ENCODE measurements around the gene FUT8. TPM values are rescaled to one million over a fixed set of nuclear protein-coding genes. Genes with fewer than 3 reads are reported as not detected.
"Not testable (repeated sequence)": the region's sequence is repeated elsewhere in the genome, so short reads cannot be mapped to it uniquely, and the experiment has no call there.

Gene FUT8
- total RNA-seq, 4 donors from 2014 or later = 6.5 to 11.3 (median 9.3) TPM

DNA sequence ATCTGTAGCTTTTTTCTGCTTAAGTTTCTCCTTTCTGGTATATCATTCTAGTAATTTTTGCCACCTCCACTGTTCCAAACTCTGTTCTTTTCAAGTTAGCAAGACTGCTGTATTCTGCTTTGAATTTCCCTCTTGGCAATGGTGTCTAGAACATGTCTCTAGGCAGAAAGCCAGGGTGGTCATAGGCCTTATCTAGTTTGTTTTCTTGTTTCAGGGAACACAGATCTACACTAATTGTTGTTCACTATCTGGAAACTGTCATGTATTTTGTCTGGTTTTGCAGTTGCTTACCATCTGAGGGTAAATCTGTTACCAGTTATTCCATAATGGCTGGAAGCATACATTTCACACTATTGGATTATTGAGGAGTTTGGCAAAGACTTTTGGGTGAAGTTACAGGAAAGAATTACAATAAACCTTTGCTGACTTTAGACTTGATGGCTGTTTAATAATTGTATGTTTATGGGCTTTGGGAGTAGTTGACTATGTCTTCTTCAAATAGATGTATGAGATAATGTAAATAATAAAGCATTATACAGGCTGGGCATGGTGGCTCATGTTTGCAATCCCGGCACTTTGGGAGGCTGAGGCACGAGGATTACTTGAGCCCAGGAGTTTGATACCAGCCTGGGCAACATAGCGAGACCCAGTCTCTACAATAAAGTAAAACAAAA lies 41.4 kb downstream of the FUT8 start:
- intact Hi-C loops (cut with DNase I; ENCODE audit: low total_unique reads) = no loop called here

DNA sequence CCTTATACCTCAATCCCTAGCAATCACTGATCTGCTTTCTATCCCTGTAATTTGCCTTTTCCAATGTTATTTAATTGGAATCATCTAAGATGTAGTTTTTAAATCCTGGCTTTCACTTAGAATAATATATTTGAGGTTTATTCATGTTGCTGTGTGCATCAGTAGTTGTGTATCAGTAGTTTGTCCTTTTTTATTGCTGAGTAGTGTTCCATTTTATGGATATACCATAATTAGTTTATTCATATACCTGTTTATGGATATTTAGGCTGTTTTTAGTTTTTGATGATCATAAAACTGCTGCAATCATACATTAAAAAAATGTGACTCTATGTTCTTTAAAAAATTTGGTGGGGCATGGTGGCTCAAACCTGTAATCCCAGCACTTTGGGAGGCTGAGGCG lies 43.7 kb downstream of the FUT8 start:
- in situ Hi-C loops (cut with MboI; ENCODE audit: low sequenced_read_pairs in 4 of 4) (no loop called here), intact Hi-C loops (cut with DNase I; ENCODE audit: low total_unique reads) (no loop called here)
- no peak overlapping the region for H3K27ac ChIP-seq
- ATAC-seq = no peak
- H3K9me3 ChIP-seq = no peaks in the 10 kb centered on the region
- no peak for TF ChIP-seq POLR2A (IDR thresholded peaks at IDR 0.05)
- TF ChIP-seq, protein P1, sequence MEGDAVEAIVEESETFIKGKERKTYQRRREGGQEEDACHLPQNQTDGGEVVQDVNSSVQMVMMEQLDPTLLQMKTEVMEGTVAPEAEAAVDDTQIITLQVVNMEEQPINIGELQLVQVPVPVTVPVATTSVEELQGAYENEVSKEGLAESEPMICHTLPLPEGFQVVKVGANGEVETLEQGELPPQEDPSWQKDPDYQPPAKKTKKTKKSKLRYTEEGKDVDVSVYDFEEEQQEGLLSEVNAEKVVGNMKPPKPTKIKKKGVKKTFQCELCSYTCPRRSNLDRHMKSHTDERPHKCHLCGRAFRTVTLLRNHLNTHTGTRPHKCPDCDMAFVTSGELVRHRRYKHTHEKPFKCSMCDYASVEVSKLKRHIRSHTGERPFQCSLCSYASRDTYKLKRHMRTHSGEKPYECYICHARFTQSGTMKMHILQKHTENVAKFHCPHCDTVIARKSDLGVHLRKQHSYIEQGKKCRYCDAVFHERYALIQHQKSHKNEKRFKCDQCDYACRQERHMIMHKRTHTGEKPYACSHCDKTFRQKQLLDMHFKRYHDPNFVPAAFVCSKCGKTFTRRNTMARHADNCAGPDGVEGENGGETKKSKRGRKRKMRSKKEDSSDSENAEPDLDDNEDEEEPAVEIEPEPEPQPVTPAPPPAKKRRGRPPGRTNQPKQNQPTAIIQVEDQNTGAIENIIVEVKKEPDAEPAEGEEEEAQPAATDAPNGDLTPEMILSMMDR (IDR thresholded peaks at IDR 0.05 in 4 of 5, conservative IDR thresholded peaks at IDR 0.05 in 1 of 5) = no peak
- H3K27me3 ChIP-seq = no peaks in the 10 kb centered on the region
- DNase-seq = no peak
- H3K4me3 ChIP-seq = no peak overlapping the region
- no peaks in the 10 kb centered on the region for H3K36me3 ChIP-seq
- H3K4me1 ChIP-seq = no peaks in the 10 kb centered on the region

More for the DNA sequence above, 41.4 kb downstream of the FUT8 start:
- no peaks in the 10 kb centered on the region for H3K9me3 ChIP-seq
- ATAC-seq (no peak), DNase-seq (no peak)
- H3K4me3 ChIP-seq = no peak overlapping the region
- H3K27ac ChIP-seq = no peak overlapping the region
- H3K27me3 ChIP-seq = no peaks in the 10 kb centered on the region
- in situ Hi-C loops (cut with MboI; ENCODE audit: low sequenced_read_pairs in 4 of 4) = no loop called here
- no peaks in the 10 kb centered on the region for H3K36me3 ChIP-seq
- no peaks in the 10 kb centered on the region for H3K4me1 ChIP-seq
- TF ChIP-seq POLR2A (IDR thresholded peaks at IDR 0.05) = no peak
- TF ChIP-seq, protein P1 (IDR thresholded peaks at IDR 0.05 in 4 of 5, conservative IDR thresholded peaks at IDR 0.05 in 1 of 5) = no peak

GRCh38 chr14:65461730-65462129 lies 49.2 kb downstream of the FUT8 start:
- Histone ChIP-seq H3K36me3 (no peaks in the 10 kb centered on the region), H3K27me3 (no peaks in the 10 kb centered on the region), H3K27ac (no peak overlapping the region), H3K4me3 (no peak overlapping the region), H3K9me3 (no peaks in the 10 kb centered on the region), H3K4me1 (no peaks in the 10 kb centered on the region)
- in situ Hi-C loops (cut with MboI; ENCODE audit: low sequenced_read_pairs in 4 of 4) (no loop called here), intact Hi-C loops (cut with DNase I; ENCODE audit: low total_unique reads) (no loop called here)
- ATAC-seq (no peak), DNase-seq (no peak)
- TF ChIP-seq, protein P1 (IDR thresholded peaks at IDR 0.05 in 4 of 5, conservative IDR thresholded peaks at IDR 0.05 in 1 of 5) = no peak
- TF ChIP-seq POLR2A (IDR thresholded peaks at IDR 0.05) = no peak

DNA sequence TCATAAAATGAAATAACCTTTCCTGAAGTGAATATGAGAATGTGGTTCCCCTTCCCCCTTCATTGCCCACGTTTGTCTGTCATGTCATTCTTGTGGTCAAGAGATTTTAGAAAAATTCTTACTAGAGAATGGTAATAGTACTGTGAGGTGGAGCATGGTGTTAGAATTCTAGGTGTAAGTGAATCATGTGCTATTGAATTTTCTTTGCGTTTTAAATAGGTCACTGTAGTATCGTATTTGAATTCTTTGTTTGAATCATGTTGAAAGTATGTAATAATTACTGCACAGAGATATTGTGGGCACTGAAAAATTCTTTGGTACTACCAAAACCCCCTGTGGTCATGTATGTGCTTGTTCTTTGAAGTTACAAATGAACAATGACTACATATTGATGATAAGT lies 49.9 kb downstream of the FUT8 start:
- Histone ChIP-seq H3K36me3 (no peaks in the 10 kb centered on the region), H3K27me3 (no peaks in the 10 kb centered on the region), H3K9me3 (no peaks in the 10 kb centered on the region), H3K4me3 (no peak overlapping the region), H3K27ac (no peak overlapping the region), H3K4me1 (no peaks in the 10 kb centered on the region)
- intact Hi-C loops (cut with DNase I; ENCODE audit: low total_unique reads) = no loop called here
- DNase-seq (no peak), ATAC-seq (no peak)
- no peak for TF ChIP-seq POLR2A (IDR thresholded peaks at IDR 0.05)
- TF ChIP-seq, protein P1 (IDR thresholded peaks at IDR 0.05 in 4 of 5, conservative IDR thresholded peaks at IDR 0.05 in 1 of 5) = no peak
- in situ Hi-C loops (cut with MboI; ENCODE audit: low sequenced_read_pairs in 4 of 4) = no loop called here

GRCh38 chr14:65465584-65465983 lies 53.1 kb downstream of the FUT8 start:
- in situ Hi-C loops (cut with MboI; ENCODE audit: low sequenced_read_pairs in 4 of 4) = no loop called here
- intact Hi-C loops (cut with DNase I; ENCODE audit: low total_unique reads) = no loop called here
- no peak for ATAC-seq
- Histone ChIP-seq H3K27me3 (no peaks in the 10 kb centered on the region), H3K36me3 (no peaks in the 10 kb centered on the region), H3K4me3 (no peak overlapping the region), H3K9me3 (no peaks in the 10 kb centered on the region), H3K4me1 (no peaks in the 10 kb centered on the region), H3K27ac (no peak overlapping the region)
- no peak for DNase-seq
- TF ChIP-seq POLR2A (IDR thresholded peaks at IDR 0.05) = no peak
- TF ChIP-seq, protein P1 (IDR thresholded peaks at IDR 0.05 in 4 of 5, conservative IDR thresholded peaks at IDR 0.05 in 1 of 5) = no peak

GRCh38 chr14:65467926-65468325 lies 55.4 kb downstream of the FUT8 start:
- intact Hi-C loops (cut with DNase I; ENCODE audit: low total_unique reads); H3K4me3 ChIP-seq; ATAC-seq; H3K27me3 ChIP-seq; in situ Hi-C loops (cut with MboI; ENCODE audit: low sequenced_read_pairs in 4 of 4); H3K36me3 ChIP-seq; DNase-seq; H3K9me3 ChIP-seq; H3K27ac ChIP-seq; H3K4me1 ChIP-seq: not testable (repeated sequence)

Measured in gastrocnemius medialis (tissue), 4 donors.